GM21576 (cell line): ENCODE measurements around the gene MBD3L2.
"Not testable (repeated sequence)": the region's sequence is repeated elsewhere in the genome, so short reads cannot be mapped to it uniquely, and the experiment has no call there.

Source experiments
- ATAC-seq: cut with Tn5 transposase; IDR thresholded peaks from one replicate; pipeline ENCODE4 v1.9.1; 2021; ENCODE audit warnings: mild to moderate bottlenecking, moderate library complexity; ENCODE audit not compliant: unreplicated experiment

MBD3L2 gene

DNA sequence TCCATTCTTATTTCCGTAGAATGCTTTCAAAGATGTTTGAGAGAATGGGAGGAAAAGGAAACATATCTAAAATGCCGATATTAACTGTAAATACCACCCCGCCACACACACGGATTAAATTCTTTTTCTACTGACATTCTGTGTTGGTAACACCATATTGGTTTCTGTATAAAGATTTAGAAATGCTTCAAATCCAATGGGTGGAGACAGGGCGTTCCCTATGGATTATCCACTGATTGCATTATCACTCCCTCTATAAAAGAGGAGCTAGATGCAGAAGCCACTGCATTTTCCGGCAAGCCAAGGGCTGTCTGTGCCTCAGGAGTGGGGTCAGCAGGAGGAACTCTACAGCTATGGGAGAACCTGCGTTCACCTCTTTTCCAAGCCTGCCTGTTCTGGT, at the start of gene MBD3L2:
MBD3L2 (plus strand) TSS at position 301 of the 400 bp plus-strand sequence; CDS start at position 354, 53 bp downstream.
- not testable (repeated sequence) for ATAC-seq

DNA sequence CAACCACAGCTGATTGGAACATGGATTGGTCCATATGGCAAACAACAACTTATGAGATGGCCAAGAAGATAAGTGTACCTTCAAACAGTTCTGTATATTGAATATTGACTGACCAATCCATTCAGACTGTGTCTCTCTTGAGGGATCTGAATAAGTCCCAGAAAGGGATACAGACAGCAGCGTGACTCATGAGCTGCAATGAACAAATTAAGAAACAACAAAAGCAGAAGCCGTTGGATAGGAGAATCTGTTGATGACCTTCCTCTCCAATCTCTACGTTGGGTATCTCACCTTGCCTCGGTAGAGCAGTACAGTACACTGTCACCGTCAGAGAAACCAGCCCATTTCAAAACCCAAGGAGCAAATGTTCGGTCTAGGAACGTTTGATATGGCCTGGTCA, 49.2 kb upstream of the MBD3L2 start:
- no peak for ATAC-seq

- ATAC-seq: no peak
Measured at GRCh38 chr19:7000333-7000732, 48.8 kb upstream of the MBD3L2 start.

DNA sequence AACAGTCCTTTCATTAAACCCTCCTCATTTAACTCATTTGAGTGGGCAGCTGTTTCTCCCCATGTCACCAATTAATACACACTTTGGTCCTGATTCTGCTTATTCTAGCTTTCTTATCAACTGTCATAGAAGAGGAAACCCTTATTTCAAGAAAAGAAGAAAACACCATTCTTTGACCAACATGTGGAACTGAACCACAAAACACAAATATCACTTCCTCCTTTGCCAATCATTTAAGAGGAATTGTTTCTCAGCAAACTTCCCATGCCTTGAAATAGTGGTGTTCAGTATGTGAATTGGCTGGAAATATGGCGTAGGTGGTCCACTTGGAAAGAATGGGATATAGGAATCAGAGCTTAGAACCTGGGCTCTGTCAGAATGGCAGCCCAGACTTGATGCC, 48.3 kb upstream of the MBD3L2 start:
- ATAC-seq: no peak

DNA sequence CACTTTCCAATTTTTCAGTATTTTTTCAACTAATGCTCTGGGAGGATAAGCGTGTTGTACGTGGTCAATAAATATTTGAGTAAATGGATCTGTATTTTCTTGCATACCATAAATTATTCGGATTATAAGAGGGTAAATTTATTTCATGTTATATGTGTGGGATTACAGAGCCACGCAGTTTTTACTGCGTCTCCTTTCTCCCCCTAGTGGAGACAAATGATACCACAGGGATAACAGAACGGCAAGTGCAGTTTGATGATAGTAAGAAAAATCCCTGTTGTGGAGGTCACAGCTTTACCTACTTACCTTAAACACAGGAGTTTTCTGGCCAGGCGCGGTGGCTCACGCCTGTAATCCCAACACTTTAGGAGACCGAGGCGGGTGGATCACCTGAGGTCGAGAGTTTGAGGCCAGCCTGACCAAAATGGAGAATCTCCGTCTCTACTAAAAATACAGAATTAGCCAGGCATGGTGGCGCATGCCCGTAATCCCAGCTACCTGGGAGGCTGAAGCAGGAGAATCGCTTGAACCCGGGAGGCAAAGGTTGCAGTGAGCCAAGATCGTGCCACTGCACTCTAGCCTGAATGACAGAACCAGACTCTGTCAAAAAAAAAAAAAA, 44.7 kb upstream of the MBD3L2 start:
- ATAC-seq: no peak

- ATAC-seq: no peak
Measured at GRCh38 chr19:7006135-7006704, 42.9 kb upstream of the MBD3L2 start.

GRCh38 chr19:7007859-7008258, 41.3 kb upstream of the MBD3L2 start:
- ATAC-seq: no peak

DNA sequence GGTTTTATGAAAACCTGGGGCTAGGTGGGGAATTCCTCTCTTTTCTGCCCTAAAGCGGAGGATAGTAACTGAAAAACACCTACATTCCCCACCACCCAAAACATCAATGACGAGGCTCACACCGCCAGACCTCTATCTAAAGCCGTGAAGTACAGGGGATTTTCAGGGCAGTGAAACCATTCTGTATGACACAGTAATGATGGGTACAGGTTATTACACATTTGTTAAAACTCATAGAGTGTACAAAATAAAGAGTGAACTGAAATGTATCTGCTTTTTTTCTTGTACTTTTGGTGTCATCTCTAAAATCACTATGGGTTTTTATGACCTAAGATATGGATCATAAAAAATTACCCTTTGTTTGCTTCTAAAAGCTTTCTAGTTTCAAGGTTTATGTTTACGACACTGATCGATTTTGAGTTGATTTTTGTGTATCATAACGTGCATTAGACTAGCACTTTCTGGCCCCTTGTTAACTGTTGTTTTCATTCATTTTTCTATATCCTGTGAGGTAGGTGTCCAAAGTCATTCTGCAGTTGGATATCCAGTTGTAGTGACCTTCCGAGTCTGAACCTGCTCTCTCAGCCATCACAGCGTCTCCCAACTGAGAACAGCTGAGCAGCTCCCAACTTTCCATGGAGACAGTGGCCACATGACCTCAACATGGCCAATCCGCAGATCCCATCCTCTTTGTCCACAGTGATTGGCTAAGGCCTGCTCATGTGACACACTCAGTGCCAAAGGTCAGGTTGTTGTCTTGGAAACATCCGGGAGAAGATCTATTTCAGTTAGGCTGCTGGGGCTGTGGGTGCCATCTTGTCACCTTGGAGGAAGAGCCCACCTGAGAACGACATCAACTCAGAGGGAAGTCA, 38.2 kb upstream of the MBD3L2 start:
- ATAC-seq: no peak

DNA sequence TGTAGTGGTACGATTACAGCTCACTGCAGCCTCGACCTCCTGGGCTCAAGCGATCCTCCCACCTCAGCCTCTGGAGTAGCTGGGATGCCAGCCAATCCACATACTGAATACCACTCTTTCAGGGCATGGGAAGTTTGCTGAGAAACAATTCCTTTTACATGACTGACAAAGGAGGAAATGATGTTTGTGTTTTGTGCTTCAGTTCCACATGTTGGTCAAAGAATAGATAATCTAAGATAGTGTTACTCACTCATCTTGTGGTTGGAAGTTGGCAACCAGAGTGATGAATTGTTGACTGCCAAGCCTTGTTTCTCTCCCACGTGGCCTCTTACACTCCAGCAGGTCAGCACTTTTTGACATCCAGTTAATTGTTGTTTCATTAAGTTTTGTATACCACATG, 35.4 kb upstream of the MBD3L2 start:
- no peak for ATAC-seq

- ATAC-seq: no peak
Measured at GRCh38 chr19:7018828-7019227, 30.3 kb upstream of the MBD3L2 start.

DNA sequence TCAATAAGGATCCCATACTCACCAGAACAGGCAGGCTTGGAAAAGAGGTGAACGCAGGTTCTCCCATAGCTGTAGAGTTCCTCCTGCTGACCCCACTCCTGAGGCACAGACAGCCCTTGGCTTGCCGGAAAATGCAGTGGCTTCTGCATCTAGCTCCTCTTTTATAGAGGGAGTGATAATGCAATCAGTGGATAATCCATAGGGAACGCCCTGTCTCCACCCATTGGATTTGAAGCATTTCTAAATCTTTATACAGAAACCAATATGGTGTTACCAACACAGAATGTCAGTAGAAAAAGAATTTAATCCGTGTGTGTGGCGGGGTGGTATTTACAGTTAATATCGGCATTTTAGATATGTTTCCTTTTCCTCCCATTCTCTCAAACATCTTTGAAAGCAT, 27.8 kb upstream of the MBD3L2 start, which contains the start of gene MBD3L2B:
MBD3L2B (minus strand) TSS at position 101 of the 400 bp plus-strand sequence; CDS start at position 67, 34 bp downstream.
- not testable (repeated sequence) for ATAC-seq

DNA sequence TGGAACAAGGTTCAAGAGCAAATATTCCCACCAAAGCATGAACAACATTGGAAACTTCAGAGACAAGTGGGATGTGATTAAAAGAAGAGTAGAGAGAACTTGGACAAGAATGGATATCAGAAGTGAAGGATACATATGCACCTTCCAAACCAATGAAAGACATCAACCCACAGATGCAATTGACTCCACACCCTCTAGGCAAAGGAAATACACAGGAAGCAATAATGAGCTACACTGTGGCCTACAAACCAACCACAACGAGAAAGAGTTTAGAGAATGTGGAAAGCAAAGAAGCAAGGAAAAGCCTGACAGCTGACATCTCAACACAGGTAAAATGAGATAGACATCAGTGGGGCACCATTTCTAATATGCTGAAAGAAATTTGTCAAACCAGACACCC, 20.3 kb upstream of the MBD3L2 start:
- ATAC-seq: not testable (repeated sequence)

- not testable (repeated sequence) for ATAC-seq
Measured at GRCh38 chr19:7030278-7030677, 18.8 kb upstream of the MBD3L2 start, which contains the start of gene MBD3L5. Gene MBD3L5, plus strand, starts transcription at chr19:7030578. Its CDS starts 34 bp downstream, at chr19:7030612.

GRCh38 chr19:7040079-7040478, 9.0 kb upstream of the MBD3L2 start, which contains the start of gene MBD3L4:
Gene MBD3L4, minus strand, starts transcription at chr19:7040179. Its CDS starts 35 bp downstream, at chr19:7040144.
- ATAC-seq: not testable (repeated sequence)

- not testable (repeated sequence) for ATAC-seq
Measured at GRCh38 chr19:7041563-7041962, 7.6 kb upstream of the MBD3L2 start.

- not testable (repeated sequence) for ATAC-seq
Measured at GRCh38 chr19:7051421-7051820, 2.3 kb downstream of the MBD3L2 start.

DNA sequence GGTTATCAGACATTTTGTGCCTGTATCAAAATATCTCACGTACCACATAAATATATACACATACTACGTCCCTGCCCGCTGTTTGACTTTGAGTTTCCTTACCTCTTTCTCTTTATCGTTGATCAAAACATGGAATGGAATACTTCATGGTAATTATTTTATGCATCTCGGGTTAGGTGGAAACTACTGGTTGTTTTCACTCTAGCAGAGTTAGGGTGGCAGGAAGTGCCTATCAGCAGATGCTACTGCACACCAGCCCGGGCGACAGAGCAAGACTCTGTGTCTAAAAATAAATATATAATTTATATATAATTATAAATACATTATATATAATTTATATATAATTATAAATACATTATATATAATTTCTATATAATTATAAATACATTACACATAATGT, 3.8 kb downstream of the MBD3L2 start:
- not testable (repeated sequence) for ATAC-seq

DNA sequence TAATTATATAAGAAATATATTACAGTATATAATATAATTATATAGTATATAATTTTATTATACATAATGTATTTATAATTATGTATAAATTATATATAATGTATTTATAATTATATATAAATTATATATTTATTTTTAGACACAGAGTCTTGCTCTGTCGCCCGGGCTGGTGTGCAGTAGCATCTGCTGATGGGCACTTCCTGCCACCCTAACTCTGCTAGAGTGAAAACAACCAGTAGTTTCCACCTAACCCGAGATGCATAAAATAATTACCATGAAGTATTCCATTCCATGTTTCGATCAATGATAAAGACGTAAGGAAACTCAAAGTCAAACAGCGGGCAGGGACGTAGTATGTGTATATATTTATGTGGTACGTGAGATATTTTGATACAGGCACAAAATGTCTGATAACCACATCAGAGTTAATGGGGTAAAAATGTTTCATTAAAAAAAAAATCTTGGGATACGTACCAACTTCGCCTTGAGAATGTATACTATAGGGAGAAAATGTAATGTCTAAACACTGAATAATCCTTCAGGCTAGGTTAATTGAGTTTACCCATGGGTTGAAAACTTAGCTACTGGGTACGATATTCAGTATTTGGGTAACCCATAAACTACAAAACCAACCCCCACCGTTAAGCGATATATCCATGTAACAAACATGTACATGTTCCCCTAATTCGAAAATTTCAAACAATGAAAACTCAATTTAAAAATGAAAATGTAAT, 5.7 kb downstream of the MBD3L2 start:
- not testable (repeated sequence) for ATAC-seq

DNA sequence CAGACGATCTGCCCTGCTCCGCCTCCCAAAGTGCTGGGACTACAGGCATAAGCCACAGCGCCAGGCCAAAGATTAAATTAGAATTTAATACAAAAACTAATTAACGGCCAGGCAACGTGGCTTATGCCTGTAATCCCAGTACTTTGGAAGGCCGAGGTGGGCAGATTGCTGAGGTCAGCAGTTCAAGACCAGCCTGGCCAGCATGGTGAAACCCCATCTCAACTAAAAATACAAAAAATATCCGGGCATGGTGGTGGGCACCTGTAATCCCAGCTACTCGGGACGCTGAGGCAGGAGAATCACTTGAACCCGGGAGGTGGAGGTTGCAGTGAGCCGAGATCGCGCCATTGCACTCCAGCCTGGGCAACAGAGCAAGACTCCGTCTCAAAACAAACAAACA, 6.6 kb downstream of the MBD3L2 start:
- ATAC-seq: not testable (repeated sequence)

- ATAC-seq: not testable (repeated sequence)
Measured at GRCh38 chr19:7056371-7056770, 7.2 kb downstream of the MBD3L2 start.

DNA sequence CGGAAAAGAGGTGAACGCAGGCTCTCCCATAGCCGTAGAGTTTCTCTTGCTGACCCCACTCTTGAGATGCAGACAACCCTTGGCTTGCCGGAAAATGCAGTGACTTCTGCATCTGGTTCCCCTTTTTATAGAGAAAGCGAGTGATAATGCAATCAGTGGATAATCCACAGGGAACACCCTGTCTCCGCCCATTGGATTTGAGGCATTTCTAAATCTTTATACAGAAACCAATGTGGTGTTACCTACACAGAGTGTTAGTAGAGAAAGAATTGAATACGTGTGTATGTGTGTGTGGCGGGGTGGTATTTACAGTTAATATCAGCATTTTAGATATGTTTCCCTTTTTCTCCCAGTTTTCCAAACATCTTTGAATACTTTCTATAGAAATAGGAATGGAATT, 9.5 kb downstream of the MBD3L2 start, which contains the start of gene MBD3L3:
MBD3L3 (minus strand) TSS at position 101 of the 400 bp plus-strand sequence; CDS start at position 30, 71 bp downstream.
- not testable (repeated sequence) for ATAC-seq
